Effector CD4-positive, alpha-beta T cell (primary cell): Measurements from ENCODE around the gene SLC2A1.

ENCODE experiments used
- DNase-seq: peaks from one replicate; pipeline ENCODE4 v3.0.0-alpha.2; 2020

SLC2A1 gene

DNA sequence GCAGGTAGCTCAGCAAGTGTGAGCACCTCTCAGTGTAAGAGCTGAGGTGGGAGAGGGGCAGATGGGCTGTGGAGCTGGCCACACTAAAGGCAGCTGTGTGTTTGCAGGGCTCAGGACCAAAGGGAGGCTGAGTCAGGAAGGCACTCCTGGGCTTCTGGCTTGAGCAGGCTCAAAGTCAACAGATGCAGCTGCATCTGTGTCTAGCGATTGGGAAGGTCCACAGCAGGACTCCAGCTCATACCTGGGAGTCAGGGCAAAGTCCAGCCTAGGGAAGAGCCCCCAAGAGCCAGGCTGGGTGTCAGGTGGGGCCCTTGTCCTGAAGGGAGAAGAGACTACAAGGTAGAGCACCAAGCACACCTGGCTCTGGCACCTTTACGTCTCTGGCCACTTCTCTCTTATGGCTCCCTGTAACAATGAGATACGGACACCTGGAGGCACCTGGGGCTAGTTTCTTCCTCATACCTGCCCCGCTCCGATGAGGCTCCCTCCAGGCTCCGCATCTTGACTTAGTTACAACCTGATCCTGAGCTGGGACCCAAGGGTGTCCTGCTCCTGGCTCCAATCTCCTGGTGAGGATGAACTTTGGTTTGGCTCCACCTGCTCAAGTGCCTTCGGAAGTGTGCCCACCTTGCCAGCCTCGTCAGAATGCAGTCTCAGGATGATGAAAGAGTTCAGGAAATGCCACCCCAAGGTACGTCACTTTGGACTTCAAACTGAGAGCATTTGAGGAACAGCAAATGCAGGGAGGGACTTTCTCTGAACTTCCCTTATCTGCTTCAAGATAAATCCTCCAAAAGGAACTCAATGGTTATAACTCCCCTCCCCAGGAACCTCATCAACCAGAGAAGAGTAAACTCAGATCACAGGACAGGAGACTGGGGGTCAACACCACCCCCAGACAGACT is 21.5 kb upstream of the SLC2A1 start:
- no peak for DNase-seq

GRCh38 chr1:42979036-42979430 is 20.4 kb upstream of the SLC2A1 start:
- DNase-seq: no peak

- no peak for DNase-seq
Measured at GRCh38 chr1:42978317-42979035, 19.8 kb upstream of the SLC2A1 start.

- DNase-seq: no peak
Measured at GRCh38 chr1:42977653-42978052, 19.0 kb upstream of the SLC2A1 start.

GRCh38 chr1:42975561-42976225 is 17.0 kb upstream of the SLC2A1 start:
- no peak for DNase-seq

DNA sequence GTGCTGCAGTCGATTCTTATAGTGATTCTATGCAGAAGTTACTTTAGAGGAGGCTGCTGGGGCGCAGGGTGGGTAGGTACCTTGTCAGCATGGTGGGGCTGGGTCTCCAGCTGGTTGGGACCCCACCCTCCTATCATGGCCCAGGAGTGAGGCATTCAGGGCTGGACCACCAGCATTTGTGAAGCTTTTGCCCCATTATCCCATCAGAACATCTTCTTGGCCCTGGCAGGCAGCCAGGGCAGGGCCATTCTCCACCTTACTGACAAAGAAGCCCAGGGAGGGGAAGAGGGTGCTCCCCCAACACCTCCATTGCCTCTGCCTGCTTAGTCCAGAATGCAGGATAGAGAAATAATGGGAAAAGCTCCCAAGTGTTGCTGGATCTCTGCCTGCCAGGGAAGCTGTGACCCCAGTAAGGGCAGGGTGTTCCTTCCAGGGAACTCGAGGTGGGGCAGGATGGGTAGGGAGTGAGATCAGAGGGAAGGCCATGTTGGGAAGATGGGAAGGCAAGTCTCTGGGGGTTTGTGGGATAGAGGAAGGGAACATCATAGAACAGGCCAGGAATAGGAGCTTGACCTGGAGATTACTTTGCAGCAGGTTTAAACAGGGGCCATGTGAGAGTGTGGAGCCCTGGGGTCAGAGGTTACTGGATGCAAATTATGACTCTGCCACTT is 16.2 kb upstream of the SLC2A1 start:
- DNase-seq: no peak

DNA sequence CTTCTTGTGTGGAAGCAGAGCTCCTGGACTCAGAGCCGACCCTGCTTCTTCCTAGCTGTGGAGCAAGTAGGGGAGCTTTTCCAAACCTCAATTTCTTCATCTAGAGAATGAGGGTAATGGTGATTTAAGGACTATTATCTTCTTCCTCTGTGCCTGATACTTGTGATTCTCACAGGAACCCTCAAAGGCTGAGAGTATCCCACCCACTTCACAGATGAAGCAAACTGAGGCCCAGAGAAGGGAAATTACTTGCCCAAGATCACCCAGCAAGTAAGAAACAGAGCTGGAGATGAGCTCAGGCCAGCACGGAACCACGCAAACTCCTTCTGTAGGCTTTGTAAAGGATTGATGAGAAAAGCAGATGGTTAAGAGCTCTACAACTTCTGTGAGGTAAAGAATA is 15.1 kb upstream of the SLC2A1 start:
- no peak for DNase-seq

GRCh38 chr1:42973286-42973685 is 14.6 kb upstream of the SLC2A1 start:
- DNase-seq: no peak

DNA sequence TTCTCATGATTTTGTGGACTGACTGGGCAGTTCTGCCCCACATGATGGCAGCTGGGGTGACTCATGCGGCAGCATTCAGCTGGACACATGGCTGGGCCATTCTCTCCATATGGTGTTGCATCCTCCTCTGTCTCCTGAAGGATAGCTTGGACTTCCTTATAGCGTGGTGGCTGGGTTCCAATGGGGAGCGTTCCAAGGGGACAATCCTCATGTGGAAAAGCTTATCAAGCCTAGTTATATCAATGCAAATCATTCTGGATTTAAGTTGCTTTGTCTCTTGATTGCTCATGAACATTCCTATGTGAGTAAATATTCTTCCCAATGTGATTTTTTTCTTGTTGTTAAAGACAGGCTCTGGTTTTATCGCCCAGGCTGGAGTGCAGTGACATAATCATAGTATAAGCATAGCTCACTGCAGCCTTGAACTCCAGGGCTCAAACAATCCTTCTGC is 13.2 kb upstream of the SLC2A1 start:
- DNase-seq: no peak

DNA sequence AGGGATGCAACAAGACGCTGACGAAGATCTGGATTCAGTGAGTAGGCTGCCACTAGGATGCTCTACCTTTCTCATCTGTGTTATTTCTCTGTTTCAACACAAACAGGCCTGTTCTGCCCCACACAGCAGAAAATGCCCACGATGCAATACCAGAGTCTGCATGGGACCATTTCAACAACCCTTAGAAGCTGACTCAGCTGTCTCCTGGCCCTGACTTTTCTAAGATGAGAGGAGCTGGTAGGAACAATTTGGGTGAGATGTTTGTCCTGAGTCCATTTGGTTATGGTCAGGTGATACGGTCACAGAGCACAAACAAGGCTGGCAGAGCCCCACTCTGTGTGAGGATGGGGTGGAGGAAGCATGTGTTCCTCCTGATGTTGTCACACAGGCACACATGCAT is 11.5 kb upstream of the SLC2A1 start:
- no peak for DNase-seq

- no peak for DNase-seq
Measured at GRCh38 chr1:42968654-42969053, 10.0 kb upstream of the SLC2A1 start.

DNA sequence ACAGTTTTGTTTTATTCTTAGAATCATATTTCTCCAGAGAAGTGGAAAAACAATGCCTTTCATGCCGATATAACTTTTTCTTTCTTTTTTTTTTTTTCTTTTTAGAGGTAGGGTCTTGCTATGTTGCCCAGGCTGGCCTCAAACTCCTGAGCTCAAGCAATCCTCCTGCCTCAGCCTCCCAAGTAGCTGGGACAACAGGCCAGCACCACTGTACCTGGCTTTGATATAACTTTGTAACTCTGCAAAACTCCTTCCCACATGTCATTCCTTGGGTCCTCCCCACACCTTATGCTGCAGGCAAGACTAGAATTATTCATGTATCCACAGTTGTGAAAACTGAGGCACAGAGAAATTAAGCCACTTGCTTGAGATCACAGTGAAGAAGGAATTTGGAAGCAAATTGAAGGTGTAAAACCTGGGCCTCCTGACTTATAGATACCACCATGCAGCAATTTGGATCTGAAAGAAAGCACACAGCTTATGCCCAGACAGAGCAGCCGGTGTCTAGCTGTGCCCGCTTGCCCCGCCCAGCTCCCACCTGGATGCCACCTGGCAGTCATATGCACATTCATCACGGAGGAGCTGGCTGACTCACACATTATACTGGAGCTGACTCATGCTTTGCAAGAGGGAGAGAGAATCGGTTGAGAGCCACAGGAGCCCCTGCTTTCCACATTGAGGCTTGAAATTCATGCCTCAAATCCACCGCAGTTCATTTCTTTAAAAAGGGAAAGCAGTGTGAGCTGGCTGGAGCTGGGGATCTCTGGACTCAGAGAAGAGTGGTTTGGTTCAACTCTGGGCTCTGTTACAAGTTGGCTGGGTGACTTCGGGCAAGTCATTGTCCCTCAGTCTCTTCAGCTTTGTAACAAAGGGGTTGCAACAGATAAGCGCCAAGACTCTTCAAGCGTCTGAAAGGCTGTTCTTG is 8.3 kb upstream of the SLC2A1 start:
- DNase-seq: no peak

DNA sequence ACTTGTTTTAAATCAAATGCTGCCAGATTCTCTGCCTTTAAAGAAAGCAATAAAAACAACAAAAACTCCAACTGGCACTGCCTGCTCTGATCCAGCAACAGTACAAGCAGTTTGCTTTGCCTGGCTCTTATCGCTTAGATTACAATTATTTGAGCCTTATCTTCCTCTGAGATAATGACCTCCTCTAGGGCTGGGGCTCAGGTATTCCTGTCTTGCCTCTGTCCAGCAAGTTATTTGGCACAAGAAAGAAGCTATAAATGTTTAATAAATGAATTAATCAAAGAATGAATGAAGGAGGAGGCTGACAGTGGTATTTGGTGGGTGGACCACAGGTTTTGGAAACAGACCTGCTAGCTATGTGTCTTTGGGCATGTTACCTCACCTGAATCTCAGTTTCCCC is 6.7 kb upstream of the SLC2A1 start:
- no peak for DNase-seq

GRCh38 chr1:42964044-42964812 is 5.6 kb upstream of the SLC2A1 start:
- no peak for DNase-seq

- no peak for DNase-seq
Measured at GRCh38 chr1:42963378-42964043, 4.8 kb upstream of the SLC2A1 start.

DNA sequence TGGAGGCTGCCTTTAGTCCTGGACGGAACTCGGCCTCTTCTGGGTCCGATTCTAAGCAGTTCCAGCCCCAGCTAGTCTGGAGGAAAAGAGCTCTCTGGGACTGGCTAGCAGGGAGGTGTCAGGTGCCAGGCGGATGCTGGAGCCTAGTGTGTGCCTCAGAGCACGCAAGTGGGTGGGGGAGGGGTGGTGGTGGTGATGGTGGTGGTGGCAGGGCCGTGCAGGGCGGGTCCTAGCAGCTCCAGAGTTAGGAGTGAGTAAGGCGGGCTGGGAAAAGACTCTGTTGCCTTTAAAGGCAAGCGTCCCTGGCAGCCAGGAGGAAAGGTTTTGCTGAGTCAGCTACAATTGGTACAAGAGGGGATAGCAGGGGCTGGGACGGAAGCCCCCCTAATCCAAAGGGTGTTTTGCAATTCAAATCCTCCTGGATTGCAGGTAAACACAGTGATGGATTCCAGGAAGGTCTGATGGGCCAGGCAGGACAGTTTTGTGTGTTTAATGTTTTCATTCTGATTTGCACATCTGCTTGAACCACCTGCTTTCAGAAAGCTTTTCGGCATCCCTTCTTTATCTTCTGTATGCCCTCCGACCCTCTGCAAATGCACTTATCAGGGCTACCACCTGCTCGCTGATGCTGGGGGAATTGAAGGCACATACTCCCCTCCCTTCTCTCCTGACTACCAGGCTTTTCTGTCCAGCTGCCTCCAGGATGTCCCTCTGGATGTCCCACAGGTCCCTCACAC is 4.1 kb upstream of the SLC2A1 start:
- DNase-seq: no peak

GRCh38 chr1:42961312-42962091 is 2.8 kb upstream of the SLC2A1 start:
- no peak for DNase-seq

DNA sequence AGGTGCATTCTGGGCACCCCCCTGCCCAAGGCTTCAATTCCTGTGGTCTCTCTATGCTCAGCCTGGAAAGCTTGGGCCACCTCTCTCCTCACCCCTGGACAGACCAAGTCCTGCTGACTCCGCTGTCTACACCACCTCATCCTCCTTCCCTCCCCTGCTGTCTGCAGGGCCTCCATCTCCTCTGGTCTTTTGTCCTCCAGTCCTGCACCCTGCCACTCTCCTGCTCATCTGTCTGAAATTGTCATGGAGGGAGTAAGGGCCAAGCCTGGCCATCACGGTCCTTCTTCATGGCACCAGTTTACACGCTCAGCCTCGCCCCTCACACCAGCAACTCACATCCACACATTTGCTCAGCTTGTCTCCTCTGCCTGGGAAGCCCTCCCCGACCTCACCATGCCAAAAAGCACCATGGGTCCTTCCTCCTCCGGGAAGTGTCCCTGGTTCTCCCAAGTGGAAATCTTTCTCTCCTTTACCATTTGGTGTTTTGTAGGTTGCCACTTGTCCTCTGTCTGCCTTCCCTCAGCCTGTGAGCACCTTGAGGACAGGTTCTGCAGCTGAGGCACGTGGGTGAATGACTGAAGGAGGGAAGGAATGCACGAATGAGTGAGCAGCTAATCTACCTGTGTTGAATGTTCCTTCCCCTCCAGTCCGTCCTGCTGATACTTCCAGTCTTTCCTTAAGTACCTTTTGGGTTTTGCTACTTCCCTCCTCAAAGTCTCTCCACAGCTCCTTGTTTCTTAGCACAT is 2.1 kb upstream of the SLC2A1 start:
- no peak for DNase-seq
